IMR-90 (cell line): ENCODE data around the gene NDUFA13. TPM values are rescaled to one million over a fixed set of nuclear protein-coding genes. Genes with fewer than 3 reads are reported as not detected.

ENCODE experiments used
- ATAC-seq: fragments of 200-7000 bp; cut with Tn5 transposase; 2 replicates; pipeline ENCODE4 v1.9.1; 2020; ENCODE audit warnings: low read depth, mild to moderate bottlenecking, moderate library complexity
- BruUV-seq: library from RNA; stranded (reverse); fragments of 400-500 nt; replicated peaks from 2 replicates; lab custom pipeline; 2021; lab: Mats Ljungman, UMichigan
- CTCF ChIA-PET: fragments of 300-600 bp; formaldehyde crosslinking; extraction: SDS; loops from one replicate; lab custom pipeline; 2021; ENCODE audit warnings: antibody characterized with exemption; lab: Yijun Ruan, JAX
- POLR2A ChIA-PET: fragments of 300-600 bp; sonication (Branson Sonifier 250); formaldehyde crosslinking; loops from one replicate; lab custom pipeline; 2022; ENCODE audit warnings: antibody characterized with exemption; ENCODE audit not compliant: unreplicated experiment; lab: Charles Lee
- DNase-seq: peaks from one replicate; pipeline ENCODE4 v3.0.0; 2013
- H2AFZ ChIP-seq: replicated peaks from 2 replicates; pipeline ENCODE3; 2013; ENCODE audit warnings: low read length, mild to moderate bottlenecking; ENCODE audit not compliant: poor library complexity
- H2AK5ac ChIP-seq: 2 replicates; pipeline ENCODE4 v1.6.1; 2013; ENCODE audit warnings: low read depth, low read length, inconsistent platforms
- H2AK9ac ChIP-seq: replicated peaks from 2 replicates; pipeline ENCODE3; 2013; ENCODE audit warnings: mild to moderate bottlenecking, low read depth, low read length, moderate library complexity; ENCODE audit not compliant: poor library complexity
- H2BK120ac ChIP-seq: 2 replicates; pipeline ENCODE4 v1.6.1; 2013; ENCODE audit warnings: low read depth, low read length, inconsistent platforms
- H2BK15ac ChIP-seq: 3 replicates; pipeline ENCODE4 v1.6.1; 2013; ENCODE audit warnings: low read depth, low read length, inconsistent platforms
- H2BK20ac ChIP-seq: 2 replicates; pipeline ENCODE4 v1.6.1; 2013; ENCODE audit warnings: low read depth, mild to moderate bottlenecking, inconsistent platforms, low read length, moderate library complexity
- H2BK5ac ChIP-seq: 2 replicates; pipeline ENCODE4 v1.6.1; 2013; ENCODE audit warnings: mild to moderate bottlenecking, low read depth, low read length, inconsistent platforms; ENCODE audit not compliant: poor library complexity, severe bottlenecking
- H3K14ac ChIP-seq: replicated peaks from 2 replicates; pipeline ENCODE4 v1.6.1; 2013; ENCODE audit warnings: low read depth, low read length, inconsistent platforms
- H3K18ac ChIP-seq: 2 replicates; pipeline ENCODE4 v1.6.1; 2013; ENCODE audit warnings: low read depth, low read length, control low read depth
- H3K23ac ChIP-seq: 2 replicates; pipeline ENCODE4 v1.6.1; 2013; ENCODE audit warnings: low read depth, low read length, inconsistent platforms
- H3K27ac ChIP-seq: 2 replicates; pipeline ENCODE4 v1.5.1; 2013; ENCODE audit warnings: mild to moderate bottlenecking, control low read depth, low read length; ENCODE audit not compliant: insufficient read depth
- H3K27me3 ChIP-seq: 2 replicates; pipeline ENCODE4 v1.6.1; 2013; ENCODE audit warnings: low read length; ENCODE audit not compliant: control insufficient read depth, insufficient read depth
- H3K36me3 ChIP-seq: 2 replicates; pipeline ENCODE4 v1.6.1; 2013; ENCODE audit warnings: low read length, mixed read lengths; ENCODE audit not compliant: control insufficient read depth, insufficient read depth
- H3K4ac ChIP-seq: 2 replicates; pipeline ENCODE4 v1.6.1; 2013; ENCODE audit warnings: low read depth, low read length, inconsistent platforms
- H3K4me1 ChIP-seq: 2 replicates; pipeline ENCODE4 v1.6.1; 2013; ENCODE audit warnings: low read length, mixed read lengths; ENCODE audit not compliant: control insufficient read depth, insufficient read depth
- H3K4me2 ChIP-seq: 2 replicates; pipeline ENCODE4 v1.6.1; 2013; ENCODE audit warnings: low read depth, mild to moderate bottlenecking, control low read depth, low read length, moderate library complexity
- H3K4me3 ChIP-seq: 2 replicates; pipeline ENCODE4 v1.5.1; 2013; ENCODE audit warnings: low read depth, mild to moderate bottlenecking, control low read depth, low read length, moderate library complexity; ENCODE audit not compliant: insufficient read depth
- H3K56ac ChIP-seq: 2 replicates; pipeline ENCODE4 v1.6.1; 2013; ENCODE audit warnings: low read length, inconsistent platforms; ENCODE audit not compliant: insufficient read depth; ENCODE audit errors: extremely low read depth
- H3K79me1 ChIP-seq, 2 experiments: 2 replicates each; pipeline ENCODE4 v1.6.1; 2013; ENCODE audit warnings: low read length in 2 of 2, inconsistent platforms in 1 of 2, low read depth in 1 of 2
- H3K9ac ChIP-seq: 2 replicates; pipeline ENCODE4 v1.6.1; 2013; ENCODE audit warnings: low read depth, low read length, control low read depth
- H3K9me1 ChIP-seq: 2 replicates; pipeline ENCODE4 v1.6.1; 2013; ENCODE audit warnings: low read length, inconsistent platforms; ENCODE audit not compliant: insufficient read depth
- H3K9me3 ChIP-seq: 2 replicates; pipeline ENCODE4 v1.6.1; 2013; ENCODE audit warnings: low read length; ENCODE audit not compliant: control insufficient read depth, insufficient read depth
- H4K20me1 ChIP-seq: 2 replicates; pipeline ENCODE4 v1.6.1; 2013; ENCODE audit warnings: low read length, inconsistent platforms; ENCODE audit not compliant: insufficient read depth
- H4K5ac ChIP-seq: 2 replicates; pipeline ENCODE4 v1.6.1; 2013; ENCODE audit warnings: mild to moderate bottlenecking, low read depth, low read length, control low read depth
- H4K8ac ChIP-seq, 2 experiments: 2 replicates each; pipeline ENCODE4 v1.6.1; 2013; ENCODE audit warnings: low read depth in 2 of 2, low read length in 2 of 2, control low read depth in 1 of 2, inconsistent platforms in 1 of 2
- H4K91ac ChIP-seq: 2 replicates; pipeline ENCODE4 v1.6.1; 2013; ENCODE audit warnings: low read depth, low read length, inconsistent platforms; ENCODE audit not compliant: insufficient read depth
- BHLHE40 ChIP-seq: fragments of 150-350 bp; IDR thresholded peaks from 2 replicates; pipeline ENCODE4 v1.6.1; 2016; ENCODE audit warnings: mild to moderate bottlenecking, low read depth, low read length
- CEBPB ChIP-seq: IDR thresholded peaks from 2 replicates; pipeline ENCODE4 v1.6.1; 2012; ENCODE audit warnings: low read depth, low read length, improper control_type of control experiment
- CHD1 ChIP-seq: IDR thresholded peaks from 2 replicates; pipeline ENCODE4 v1.6.1; 2012; ENCODE audit warnings: low read depth, low read length, improper control_type of control experiment
- CTCF ChIP-seq: conservative IDR thresholded peaks from 2 replicates; pipeline ENCODE4 v1.5.1; 2012; ENCODE audit warnings: mild to moderate bottlenecking, low read depth, low read length, improper control_type of control experiment
- ELK1 ChIP-seq: fragments of 150-350 bp; IDR thresholded peaks from 2 replicates; pipeline ENCODE4 v1.6.1; 2016; ENCODE audit warnings: low read depth, mild to moderate bottlenecking, low read length, moderate library complexity, borderline replicate concordance
- FOS ChIP-seq: fragments of 150-350 bp; IDR thresholded peaks from 2 replicates; pipeline ENCODE4 v1.6.1; 2016; ENCODE audit warnings: low read depth, low read length
- MAFK ChIP-seq: IDR thresholded peaks from 2 replicates; pipeline ENCODE4 v1.6.1; 2012; ENCODE audit warnings: low read depth, low read length, improper control_type of control experiment
- MAZ ChIP-seq: IDR thresholded peaks from 2 replicates; pipeline ENCODE4 v1.6.1; 2012; ENCODE audit warnings: low read depth, mild to moderate bottlenecking, low read length, improper control_type of control experiment, moderate library complexity, borderline replicate concordance
- MXI1 ChIP-seq: IDR thresholded peaks from 2 replicates; pipeline ENCODE4 v1.6.1; 2012; ENCODE audit warnings: low read depth, mild to moderate bottlenecking, low read length, moderate library complexity, borderline replicate concordance
- NFE2L2 ChIP-seq: fragments of 150-350 bp; IDR thresholded peaks from 2 replicates; pipeline ENCODE4 v1.6.1; 2016; ENCODE audit warnings: low read depth, mild to moderate bottlenecking, low read length
- POLR2A ChIP-seq: IDR thresholded peaks from 2 replicates; pipeline ENCODE4 v1.6.1; 2012; ENCODE audit warnings: mild to moderate bottlenecking, low read depth, low read length
- RCOR1 ChIP-seq: IDR thresholded peaks from 2 replicates; pipeline ENCODE4 v1.6.1; 2012; ENCODE audit warnings: mild to moderate bottlenecking, low read length, improper control_type of control experiment; ENCODE audit not compliant: insufficient replicate concordance
- SMC3 ChIP-seq: fragments of 150-350 bp; IDR thresholded peaks from 2 replicates; pipeline ENCODE4 v1.6.1; 2016; ENCODE audit warnings: low read depth, mild to moderate bottlenecking, antibody characterized with exemption, low read length, moderate library complexity
- USF2 ChIP-seq: fragments of 150-350 bp; IDR thresholded peaks from 2 replicates; pipeline ENCODE4 v1.6.1; 2017; ENCODE audit warnings: mild to moderate bottlenecking, antibody characterized with exemption, low read length, low read depth
- WGBS, 2 experiments: methylation state at CpG; one replicate each; pipeline versions ENCODE4 v1.1.5 to v1.1.7; 2013; ENCODE audit warnings: missing lambda C conversion rate in 2 of 2; ENCODE audit not compliant: insufficient read length in 1 of 2; ENCODE audit errors: extremely low coverage in 2 of 2; 5-methylcytosine and 5-hydroxymethylcytosine counted together
- dilution Hi-C: fragments of 300-500 bp; cut with HindIII; formaldehyde crosslinking; loops from one replicate; pipeline ENCODE4 v1.14.3; 2018; ENCODE audit warnings: low sequenced_read_pairs; ENCODE audit not compliant: unreplicated experiment
- in situ Hi-C: fragments of 300-500 bp; cut with MboI; formaldehyde crosslinking; loops from 3 replicates; pipeline ENCODE4 v1.14.3; 2019; ENCODE audit warnings: low sequenced_read_pairs, inconsistent platforms, mixed read lengths
- intact Hi-C: fragments of 100-400 bp; cut with micrococcal nuclease; formaldehyde crosslinking; loops from 2 replicates; pipeline ENCODE4 v1.10.0; 2022
- polyA plus RNA-seq, 3 experiments: library from polyadenylated mRNA; depleted of rRNA; stranded (reverse); fragments of >200 nt; gene quantifications; 2 replicates each; pipeline ENCODE4 v1.2.3, GENCODE V29; 2012; ENCODE audit warnings: low replicate concordance in 1 of 3
- total RNA-seq: library from RNA; depleted of rRNA; stranded (reverse); fragments of >200 nt; gene quantifications from 2 replicates; pipeline ENCODE4 v1.2.3, GENCODE V29; 2012

NDUFA13 gene
- total and polyA plus RNA-seq, 2 of the 4 experiments (the other 2 are of a cell fraction): 30.6 to 667 TPM

GRCh38 chr19:19489804-19490204, 26.2 kb upstream of the NDUFA13 start:
- Histone ChIP-seq H3K9me3 (no peaks in the 10 kb centered on the region), H3K4ac (peak overlapping the region; percentile 65), H3K9ac (peak overlapping the region; percentile 5; the same call in 1 of the 2 replicates), H2AK5ac (peak overlapping the region; percentile 92), H3K14ac (peak overlapping the region; percentile 27), H3K36me3 (peaks cover 24% of the 10 kb centered on the region), H3K4me1 (peaks cover 37% of the 10 kb centered on the region), H3K9me1 (peaks cover 18% of the 10 kb centered on the region), H2BK120ac (peak overlapping the region; percentile 53), H3K27me3 (no peaks in the 10 kb centered on the region), H4K20me1 (no peaks in the 10 kb centered on the region; the same call in 1 of the 2 replicates), H2AK9ac (peak overlapping the region; percentile 67), H3K4me3 (no peak overlapping the region), H3K56ac (no peak overlapping the region), H4K5ac (peak overlapping the region; percentile 93), H3K4me2 (peak overlapping the region; percentile 67), H3K79me1 (peaks cover 13 to 81% of the 10 kb centered on the region in 2 experiments; a peak in 3 of 4 replicates), H3K18ac (peak overlapping the region; percentile 63; the same call in 1 of the 2 replicates), H2BK15ac (peak overlapping the region; percentile 21; the same call in 1 of the 3 replicates), H2BK5ac (peak overlapping the region; percentile 73), H2BK20ac (peak overlapping the region; percentile 23; the same call in 1 of the 2 replicates), H4K91ac (peak overlapping the region; percentile 84), H4K8ac (peak overlapping the region; percentile 64 to 94; a peak in 3 of 4 replicates), H3K23ac (peak overlapping the region; percentile 13; the same call in 1 of the 2 replicates), H2AFZ (peak overlapping the region; percentile 83), H3K27ac (peak overlapping the region; percentile 68)
- ATAC-seq (no peak), DNase-seq (no peak)
- CTCF ChIA-PET: interaction anchor here (1.0 to 2.7 kb wide), 5 partner anchors 84 to 127 kb away, joined by 3 to 15 read pairs (median 4); partner anchors contain the start of gene GATAD2A
- in situ Hi-C loops: loop anchor here (5.0 kb wide), 1 partner anchor 123 kb away; no protein-coding TSS in a partner anchor
- intact Hi-C loops: loop anchor here (1.0 to 5.0 kb wide), 3 partner anchors 85 to 124 kb away; partner anchors contain the start of gene GATAD2A
- dilution Hi-C loops: no loop called here
- POLR2A ChIA-PET: no interaction called here
- TF ChIP-seq ELK1 (no peak), CEBPB (no peak), BHLHE40 (no peak), FOS (no peak), POLR2A (no peak), USF2 (no peak), MAZ (no peak), CTCF (no peak), MXI1 (no peak), SMC3 (no peak), RCOR1 (no peak), MAFK (no peak), CHD1 (no peak), NFE2L2 (no peak)
- no TSS peak for BruUV-seq
- 63% methylated on average over 9 of the region's 9 CpGs; no CpG with 5 or more reads in 1 of the 2 experiments for WGBS, 2 experiments
